Measurements from ENCODE around the gene PGGHG. TPM values are rescaled to one million over a fixed set of nuclear protein-coding genes. Genes with fewer than 3 reads are reported as not detected.

The PGGHG gene
- total RNA-seq, 1 experiment from 2014 or later = 12.4 TPM

DNA sequence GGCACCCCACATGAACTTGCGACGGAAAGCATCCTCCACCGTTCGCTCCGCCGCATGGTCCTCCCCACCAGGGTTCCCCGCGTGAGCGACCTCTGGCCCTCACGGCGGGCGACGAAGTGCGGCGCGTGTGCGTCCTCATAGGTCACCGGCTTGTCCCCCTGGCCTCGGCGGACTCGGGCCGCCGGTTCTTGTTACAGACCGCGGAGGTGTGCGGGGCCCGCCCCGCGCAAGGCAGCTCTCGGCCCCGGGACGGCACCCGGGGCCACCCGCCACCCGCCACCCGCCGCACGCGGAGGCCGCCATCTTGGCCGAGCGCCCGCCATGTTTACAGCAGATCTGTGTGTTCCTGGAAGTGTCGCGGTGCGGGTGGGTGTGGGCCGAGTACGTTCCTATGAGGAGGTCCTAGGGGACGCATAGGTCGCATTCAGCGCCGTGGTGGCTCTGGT, 15.2 kb downstream of the PGGHG start:
- ChIA-PET POLR2A (ENCODE audit: unreplicated experiment) (no interaction called here), CTCF (no interaction called here)
- Histone ChIP-seq H3K4me3 (ENCODE audit: low read length) (no peak overlapping the region), H3K79me2 (ENCODE audit: low read length) (peaks cover 3% of the 10 kb centered on the region), H3F3A (ENCODE audit: low read length, unreplicated experiment) (no peaks in the 10 kb centered on the region), H3K4me2 (ENCODE audit: low read length) (no peak overlapping the region), H4K20me1 (ENCODE audit: low read length) (no peaks in the 10 kb centered on the region), H3K36me3 (ENCODE audit: low read depth, low read length) (no peaks in the 10 kb centered on the region), H3K9me2 (replicated peaks; ENCODE audit: low read length) (no peaks in the 10 kb centered on the region), H3K27me3 (ENCODE audit: low read length) (no peaks in the 10 kb centered on the region), H2AFZ (ENCODE audit: low read length) (no peak overlapping the region), H3K27ac (ENCODE audit: low read length) (no peak overlapping the region), H3K4me1 (ENCODE audit: insufficient read depth, low read length) (peaks cover 2% of the 10 kb centered on the region), H3K9me3 (ENCODE audit: low read length) (no peaks in the 10 kb centered on the region), H3K9ac (ENCODE audit: low read length) (no peak overlapping the region)
- no peak for TF ChIP-seq EZH2phosphoT487 (IDR thresholded peaks at IDR 0.05; ENCODE audit: borderline replicate concordance, low read length)
- TF ChIP-seq CTCF (conservative IDR thresholded peaks at IDR 0.05; ENCODE audit: low read depth, low read length) = no peak
- TF ChIP-seq EZH2 (IDR thresholded peaks at IDR 0.05; ENCODE audit: low read length, unreplicated experiment) = no peak
- DNase-seq (no peak), ATAC-seq (no peak)
- no TSS peak for BruUV-seq (replicated peaks)
- intact Hi-C loops (cut with micrococcal nuclease) = loop anchor here (10.0 kb wide), 1 partner anchor 141 kb away; the partner anchor contains the start of gene ANO9

DNA sequence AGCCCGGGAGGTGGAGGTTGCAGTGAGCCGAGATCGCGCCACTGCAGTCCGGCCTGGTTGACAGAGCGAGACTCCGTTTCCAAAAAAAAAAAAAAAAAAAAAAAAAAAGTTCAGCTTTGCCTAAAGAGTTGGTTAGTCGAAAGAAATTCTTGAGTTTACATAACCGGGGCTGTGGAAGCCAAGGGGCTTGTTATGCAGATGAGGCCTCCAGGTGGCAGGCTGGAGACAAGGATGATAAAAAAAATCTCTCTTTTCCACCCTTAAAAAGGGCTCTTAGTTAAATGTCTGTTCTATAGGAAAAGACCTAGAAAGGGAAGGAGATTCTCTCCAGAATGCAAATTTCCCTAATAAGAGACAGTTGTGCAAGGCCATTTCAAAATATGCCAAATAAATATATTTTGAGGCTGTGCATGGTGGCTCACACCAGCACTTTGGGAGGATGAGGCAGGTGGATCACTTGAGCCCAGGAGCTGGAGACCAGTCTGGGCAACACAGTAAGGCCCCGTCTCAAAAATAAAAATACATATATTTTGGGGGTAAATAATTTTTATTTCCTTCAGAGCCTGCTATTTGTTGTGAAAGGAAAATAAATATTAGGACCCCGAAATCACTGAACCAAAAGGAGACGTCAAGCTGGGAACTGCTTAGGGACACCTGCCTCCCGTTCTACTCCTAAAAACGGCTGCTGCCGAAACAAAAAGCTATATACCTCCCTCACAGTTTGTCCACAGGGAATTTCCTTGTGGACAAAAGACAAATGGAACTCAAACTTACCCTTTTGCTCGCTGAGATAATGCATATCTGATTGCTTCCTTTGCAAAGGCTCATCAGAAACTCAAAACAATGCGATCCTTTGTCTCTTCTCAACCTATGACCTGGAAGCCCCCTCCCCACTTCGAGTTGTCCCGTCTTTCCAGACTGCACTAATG, 16.3 kb downstream of the PGGHG start:
- peaks cover 12% of the 10 kb centered on the region for H3K79me2 ChIP-seq (ENCODE audit: low read length)
- H3K9ac ChIP-seq (ENCODE audit: low read length) = no peak overlapping the region
- no peaks in the 10 kb centered on the region for H3K9me3 ChIP-seq (ENCODE audit: low read length)
- H4K20me1 ChIP-seq (ENCODE audit: low read length) = no peaks in the 10 kb centered on the region
- H2AFZ ChIP-seq (ENCODE audit: low read length) = no peak overlapping the region
- no peak overlapping the region for H3K27ac ChIP-seq (ENCODE audit: low read length)
- peak; percentile 66 for DNase-seq
- H3K36me3 ChIP-seq (ENCODE audit: low read depth, low read length) = no peaks in the 10 kb centered on the region
- intact Hi-C loops (cut with micrococcal nuclease) = loop anchor here (5.0 to 10.0 kb wide), 2 partner anchors 52 to 140 kb away; partner anchors contain the start of gene ANO9
- peaks cover 12% of the 10 kb centered on the region for H3K4me1 ChIP-seq (ENCODE audit: insufficient read depth, low read length)
- H3K4me3 ChIP-seq (ENCODE audit: low read length) = no peak overlapping the region
- POLR2A ChIA-PET (ENCODE audit: unreplicated experiment) = no interaction called here
- H3K4me2 ChIP-seq (ENCODE audit: low read length) = no peak overlapping the region
- TF ChIP-seq EZH2phosphoT487 (IDR thresholded peaks at IDR 0.05; ENCODE audit: borderline replicate concordance, low read length) (no peak), CTCF (conservative IDR thresholded peaks at IDR 0.05; ENCODE audit: low read depth, low read length) (peak; percentile 61)
- no peaks in the 10 kb centered on the region for H3F3A ChIP-seq (ENCODE audit: low read length, unreplicated experiment)
- no peaks in the 10 kb centered on the region for H3K9me2 ChIP-seq (replicated peaks; ENCODE audit: low read length)
- BruUV-seq (replicated peaks) = no TSS peak
- CTCF ChIA-PET = interaction anchor here (1.7 kb wide), 1 partner anchor 50 kb away, joined by 3 read pairs; no protein-coding TSS in a partner anchor
- peak; percentile 13; the same call in 1 of the 2 replicates for ATAC-seq
- H3K27me3 ChIP-seq (ENCODE audit: low read length) = no peaks in the 10 kb centered on the region

GRCh38 chr11:305844-306211, 16.9 kb downstream of the PGGHG start:
- Histone ChIP-seq H3K4me2 (ENCODE audit: low read length) (no peak overlapping the region), H3K4me1 (ENCODE audit: insufficient read depth, low read length) (peaks cover 12% of the 10 kb centered on the region), H2AFZ (ENCODE audit: low read length) (no peak overlapping the region), H3K9ac (ENCODE audit: low read length) (no peak overlapping the region), H3K9me3 (ENCODE audit: low read length) (no peaks in the 10 kb centered on the region), H3K27ac (ENCODE audit: low read length) (no peak overlapping the region), H3K79me2 (ENCODE audit: low read length) (peaks cover 12% of the 10 kb centered on the region), H4K20me1 (ENCODE audit: low read length) (no peaks in the 10 kb centered on the region), H3K36me3 (ENCODE audit: low read depth, low read length) (no peaks in the 10 kb centered on the region), H3K4me3 (ENCODE audit: low read length) (no peak overlapping the region), H3K27me3 (ENCODE audit: low read length) (no peaks in the 10 kb centered on the region), H3F3A (ENCODE audit: low read length, unreplicated experiment) (no peaks in the 10 kb centered on the region), H3K9me2 (replicated peaks; ENCODE audit: low read length) (no peaks in the 10 kb centered on the region)
- TF ChIP-seq EZH2phosphoT487 (IDR thresholded peaks at IDR 0.05; ENCODE audit: borderline replicate concordance, low read length) = no peak
- no peak for TF ChIP-seq CTCF (conservative IDR thresholded peaks at IDR 0.05; ENCODE audit: low read depth, low read length)
- TF ChIP-seq EZH2 (IDR thresholded peaks at IDR 0.05; ENCODE audit: low read length, unreplicated experiment) = no peak
- intact Hi-C loops (cut with micrococcal nuclease) = loop anchor here (5.0 to 10.0 kb wide), 2 partner anchors 51 to 139 kb away; partner anchors contain the start of gene ANO9
- CTCF ChIA-PET = interaction anchor here (1.7 kb wide), 1 partner anchor 50 kb away, joined by 3 read pairs; no protein-coding TSS in a partner anchor
- no TSS peak for BruUV-seq (replicated peaks)
- POLR2A ChIA-PET (ENCODE audit: unreplicated experiment) = no interaction called here
- ATAC-seq (no peak), DNase-seq (no peak)

All from PC-3 (cell line).